G401 (cell line): Measurements from ENCODE around the gene HSF2. TPM values are rescaled to one million over a fixed set of nuclear protein-coding genes. Genes with fewer than 3 reads are reported as not detected.

Source experiments
- DNase-seq: peaks from one replicate; pipeline ENCODE4 v3.0.0-alpha.2; 2015; ENCODE audit warnings: low spot score
- in situ Hi-C: cut with HindIII; loops from 2 replicates; pipeline ENCODE4 v1.10.0; 2016; ENCODE audit warnings: low sequenced_read_pairs, mixed read lengths
- total RNA-seq: library from RNA; depleted of rRNA; stranded (reverse); fragments of >200 nt; shearing (Covaris generic); gene quantifications from 2 replicates; pipeline ENCODE4 v1.2.3, GENCODE V29; 2014; rRNA removed

HSF2 gene, protein sequence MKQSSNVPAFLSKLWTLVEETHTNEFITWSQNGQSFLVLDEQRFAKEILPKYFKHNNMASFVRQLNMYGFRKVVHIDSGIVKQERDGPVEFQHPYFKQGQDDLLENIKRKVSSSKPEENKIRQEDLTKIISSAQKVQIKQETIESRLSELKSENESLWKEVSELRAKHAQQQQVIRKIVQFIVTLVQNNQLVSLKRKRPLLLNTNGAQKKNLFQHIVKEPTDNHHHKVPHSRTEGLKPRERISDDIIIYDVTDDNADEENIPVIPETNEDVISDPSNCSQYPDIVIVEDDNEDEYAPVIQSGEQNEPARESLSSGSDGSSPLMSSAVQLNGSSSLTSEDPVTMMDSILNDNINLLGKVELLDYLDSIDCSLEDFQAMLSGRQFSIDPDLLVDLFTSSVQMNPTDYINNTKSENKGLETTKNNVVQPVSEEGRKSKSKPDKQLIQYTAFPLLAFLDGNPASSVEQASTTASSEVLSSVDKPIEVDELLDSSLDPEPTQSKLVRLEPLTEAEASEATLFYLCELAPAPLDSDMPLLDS
- total RNA-seq = 15.1 and 16.7 TPM in 2 replicates

DNA sequence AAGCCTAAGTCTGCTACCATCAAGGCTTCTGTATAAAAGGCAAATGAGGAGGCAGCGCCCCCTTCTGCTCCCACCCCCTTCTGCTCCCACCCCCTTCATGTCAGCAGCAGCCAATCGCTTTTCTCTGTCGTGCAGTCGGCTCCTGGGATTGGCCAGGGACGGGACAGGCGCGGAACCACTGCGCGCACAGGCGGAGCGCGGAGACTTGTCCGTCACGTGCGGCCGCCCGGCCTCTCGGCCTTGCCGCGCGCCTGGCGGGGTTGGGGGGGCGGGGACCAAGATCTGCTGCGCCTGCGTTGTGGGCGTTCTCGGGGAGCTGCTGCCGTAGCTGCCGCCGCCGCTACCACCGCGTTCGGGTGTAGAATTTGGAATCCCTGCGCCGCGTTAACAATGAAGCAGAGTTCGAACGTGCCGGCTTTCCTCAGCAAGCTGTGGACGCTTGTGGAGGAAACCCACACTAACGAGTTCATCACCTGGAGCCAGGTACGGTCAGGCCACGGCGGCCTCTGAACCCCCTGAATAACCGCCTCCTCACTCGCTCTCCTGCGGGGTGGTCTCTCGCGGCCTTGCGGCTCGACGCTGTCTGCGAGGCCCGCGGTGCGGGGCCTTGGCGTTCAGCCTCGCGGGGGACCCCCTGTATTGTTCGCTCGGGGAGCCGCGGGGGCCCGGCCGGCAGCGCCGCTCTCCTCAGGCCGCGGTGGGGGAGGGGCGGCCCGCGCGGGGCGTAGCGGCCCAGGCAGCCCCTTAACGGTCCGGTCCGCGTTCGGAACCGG is at the start of gene HSF2:
HSF2 (plus strand) TSS at position 305 of the 773 bp plus-strand sequence; CDS start at position 391, 86 bp downstream.
- DNase-seq = peak; percentile 98
- in situ Hi-C loops = no loop called here

DNA sequence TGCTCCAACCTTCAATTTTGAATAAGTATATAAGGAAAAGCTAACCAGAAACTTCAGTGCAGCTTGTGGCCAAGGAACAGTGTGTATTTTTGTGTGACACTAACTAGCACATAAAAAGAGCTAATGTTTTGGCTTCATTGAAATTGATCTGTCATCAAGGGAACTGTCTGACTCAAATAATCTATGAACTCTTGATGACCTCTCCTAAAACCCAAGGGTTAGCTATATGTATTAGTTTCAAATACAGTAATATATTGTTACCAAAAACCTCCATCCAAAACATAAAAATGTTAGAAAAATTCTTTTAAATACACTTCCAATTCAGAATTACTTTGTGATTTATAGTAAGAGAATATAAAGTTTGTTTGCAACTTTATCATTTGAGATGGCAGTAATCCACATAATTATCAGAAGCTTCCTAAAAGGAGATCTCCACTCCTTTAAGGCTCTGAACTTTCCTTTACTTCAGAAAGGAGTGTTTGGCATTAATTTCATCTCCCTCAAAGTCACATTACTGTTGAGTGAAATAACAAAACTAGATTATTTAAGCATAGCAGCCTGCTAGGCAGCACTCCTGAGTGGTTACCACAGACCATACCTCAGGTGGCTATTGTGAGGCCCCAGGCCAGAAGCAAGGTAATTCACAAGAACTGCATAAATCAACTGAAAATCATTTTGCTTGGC is 46.3 kb upstream of the HSF2 start:
- in situ Hi-C loops = no loop called here

DNA sequence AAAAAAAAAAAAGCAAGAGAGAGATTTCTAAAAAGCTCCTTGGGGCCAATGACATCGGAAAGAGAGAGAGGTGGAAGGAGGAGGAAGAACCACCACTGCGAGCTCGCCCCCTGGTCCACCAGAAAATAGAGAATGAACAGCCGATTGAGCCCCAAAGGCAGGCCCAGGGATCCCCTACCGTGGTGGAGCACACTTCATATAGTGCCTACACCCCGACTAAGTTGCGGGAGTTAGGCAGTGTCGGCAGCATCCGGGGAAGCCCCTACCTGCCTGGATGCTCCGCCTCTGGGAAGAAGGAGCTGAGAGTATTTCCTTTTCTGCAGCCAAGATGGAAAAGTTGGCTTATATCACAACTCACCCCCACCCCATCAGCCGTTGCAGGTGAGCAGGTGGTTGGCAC is 38.6 kb upstream of the HSF2 start:
- in situ Hi-C loops = no loop called here
- DNase-seq = no peak

More for the DNA sequence above, 46.3 kb upstream of the HSF2 start:
- DNase-seq = no peak

DNA sequence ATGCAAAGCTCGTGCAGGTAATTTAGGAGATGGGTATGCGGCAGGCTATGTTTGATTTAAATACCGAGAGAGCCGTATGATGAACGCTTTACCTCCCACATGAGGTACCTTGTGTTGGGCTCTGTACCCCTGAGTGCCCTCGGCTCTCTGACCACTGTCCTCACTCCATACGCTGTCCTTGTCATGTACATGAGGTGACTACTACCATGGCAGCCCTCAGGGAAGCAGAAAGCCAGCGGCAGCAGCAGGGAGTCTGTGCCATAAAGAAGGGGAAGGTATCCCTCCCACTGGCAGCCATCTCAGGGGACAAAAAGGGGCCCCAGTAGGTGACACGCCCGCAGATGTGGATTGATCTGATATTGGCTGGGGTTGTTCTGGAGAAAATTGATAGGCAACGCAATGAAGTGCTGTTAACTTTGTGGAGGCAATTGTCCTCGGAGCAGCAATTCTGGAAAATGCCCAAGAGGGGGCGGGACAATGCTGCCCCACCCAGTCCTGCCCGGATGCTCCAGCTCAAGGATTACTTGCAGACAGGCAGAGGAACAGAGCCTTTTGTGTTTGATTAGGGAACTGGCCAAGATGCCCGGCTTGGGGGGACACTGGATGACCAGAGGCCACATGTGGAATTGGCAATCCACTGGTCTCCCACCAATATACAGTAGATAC is 38.0 kb upstream of the HSF2 start:
- no peak for DNase-seq
- in situ Hi-C loops = no loop called here

DNA sequence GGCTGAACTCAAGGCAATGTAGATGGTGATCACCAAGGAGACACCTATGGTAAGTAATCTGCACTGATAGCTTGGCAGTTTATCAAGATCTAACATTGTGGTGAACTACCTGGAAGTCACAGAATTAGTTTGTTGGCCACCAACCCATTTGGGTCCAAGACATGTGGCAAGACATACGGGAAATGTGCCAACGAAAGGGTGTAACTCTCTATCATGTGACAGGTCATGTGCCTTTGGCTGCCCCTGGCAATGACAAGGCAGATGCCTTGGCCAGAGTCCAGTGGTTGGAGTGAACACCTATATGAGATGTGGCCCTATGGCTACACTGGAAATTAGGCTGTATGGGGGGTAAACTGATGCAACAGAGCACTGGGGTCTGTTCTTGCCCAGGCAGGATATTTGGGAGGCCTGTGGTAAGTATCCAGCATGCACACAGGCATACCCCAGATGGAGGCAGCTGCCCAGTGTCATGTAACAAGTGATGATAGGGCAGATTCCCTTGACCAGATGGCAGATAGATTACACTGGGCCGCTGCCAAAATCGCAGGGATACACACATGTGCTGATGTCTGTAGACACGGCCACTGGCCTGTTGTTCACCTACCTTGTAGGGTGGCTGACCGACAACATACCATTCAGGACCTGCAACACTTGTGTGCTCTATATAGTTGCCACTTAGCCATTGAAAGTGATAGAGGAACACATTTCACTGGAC is 35.5 kb upstream of the HSF2 start:
- in situ Hi-C loops = no loop called here
- DNase-seq = no peak

DNA sequence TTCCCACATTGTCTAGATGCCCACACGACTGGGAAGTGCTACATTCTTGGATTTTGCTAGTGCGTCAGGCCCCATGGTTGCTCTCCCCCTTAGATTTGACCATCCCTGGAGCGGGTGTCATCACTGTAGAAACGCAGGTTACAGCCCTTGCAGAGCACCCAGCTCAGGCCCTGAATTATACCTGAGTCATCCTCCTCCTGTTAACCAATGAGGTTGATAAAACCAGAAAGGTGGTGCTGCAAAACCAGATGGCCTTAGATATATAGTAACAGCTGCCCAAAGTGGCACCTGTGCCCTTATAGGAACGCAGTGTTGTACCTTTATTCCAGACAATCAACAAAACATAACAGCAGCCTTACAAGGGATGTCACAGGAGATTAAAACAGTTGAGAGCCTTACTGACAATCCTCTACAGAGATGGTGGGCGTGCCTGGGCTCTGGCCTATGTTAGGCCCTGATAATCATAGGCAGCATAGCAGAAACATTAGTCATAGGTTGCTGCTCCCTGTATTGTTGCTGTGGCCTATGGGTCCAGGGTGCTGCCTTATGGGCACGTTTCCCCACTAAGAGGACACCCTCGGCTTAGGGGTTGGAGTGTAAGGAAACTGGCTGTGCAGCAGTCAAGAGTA is 33.6 kb upstream of the HSF2 start:
- in situ Hi-C loops = no loop called here
- DNase-seq = no peak

DNA sequence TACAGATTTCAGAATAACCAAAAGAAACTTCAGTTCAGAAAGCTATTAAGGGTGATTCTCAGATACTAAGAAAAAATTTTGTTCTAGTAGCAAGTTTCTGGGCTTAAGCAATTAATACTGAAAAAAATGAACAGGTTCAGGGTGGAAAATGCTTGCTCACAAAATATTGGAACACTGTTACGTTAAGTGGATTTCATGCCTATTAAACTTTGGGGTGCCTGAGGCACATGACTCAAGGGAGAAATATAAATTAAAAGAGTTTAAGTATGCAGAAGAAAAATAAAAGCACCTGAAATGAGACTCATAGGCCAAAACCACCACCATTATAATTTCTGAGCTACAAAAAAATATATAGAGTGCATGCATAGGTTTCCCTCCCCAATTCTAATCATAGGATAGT is 32.3 kb upstream of the HSF2 start:
- no peak for DNase-seq
- in situ Hi-C loops = no loop called here

DNA sequence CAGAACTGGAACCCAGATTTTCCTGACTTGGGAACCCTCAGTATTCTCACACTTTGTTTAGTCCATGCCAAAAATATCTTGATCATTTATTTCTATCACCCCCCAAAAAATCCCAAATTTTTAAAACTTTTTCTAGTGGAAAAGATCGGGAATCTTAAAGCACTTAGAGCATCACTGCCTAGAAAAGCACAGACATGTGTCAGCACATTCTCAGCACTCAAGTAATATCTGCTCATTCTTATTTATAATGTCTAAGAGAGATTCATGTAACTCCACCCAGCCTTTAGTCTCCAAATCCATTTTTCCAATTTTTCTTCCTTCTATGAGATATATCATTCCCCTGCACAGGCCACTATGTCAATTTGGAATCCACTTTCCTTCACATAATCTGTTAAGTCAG is 29.9 kb upstream of the HSF2 start:
- in situ Hi-C loops = no loop called here
- DNase-seq = no peak

DNA sequence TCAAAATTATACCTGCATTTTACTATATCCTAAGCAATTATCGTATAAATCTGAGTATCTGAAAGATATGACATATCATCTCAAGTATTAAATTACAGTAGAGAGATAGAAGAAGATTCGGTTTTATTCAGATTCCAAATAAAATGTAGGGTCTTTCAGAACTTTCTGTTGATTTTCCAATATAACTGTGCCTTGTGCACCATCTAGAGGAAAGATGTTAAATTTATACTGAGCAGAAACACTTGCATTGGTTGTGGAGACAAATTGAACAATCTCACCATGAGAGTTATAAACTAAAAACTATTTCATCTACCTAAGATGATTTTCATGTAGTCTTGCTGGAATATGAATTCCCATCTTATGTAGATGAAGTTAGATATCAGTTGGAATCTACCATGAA is 26.8 kb upstream of the HSF2 start:
- in situ Hi-C loops = no loop called here
- peak; percentile 14 for DNase-seq

DNA sequence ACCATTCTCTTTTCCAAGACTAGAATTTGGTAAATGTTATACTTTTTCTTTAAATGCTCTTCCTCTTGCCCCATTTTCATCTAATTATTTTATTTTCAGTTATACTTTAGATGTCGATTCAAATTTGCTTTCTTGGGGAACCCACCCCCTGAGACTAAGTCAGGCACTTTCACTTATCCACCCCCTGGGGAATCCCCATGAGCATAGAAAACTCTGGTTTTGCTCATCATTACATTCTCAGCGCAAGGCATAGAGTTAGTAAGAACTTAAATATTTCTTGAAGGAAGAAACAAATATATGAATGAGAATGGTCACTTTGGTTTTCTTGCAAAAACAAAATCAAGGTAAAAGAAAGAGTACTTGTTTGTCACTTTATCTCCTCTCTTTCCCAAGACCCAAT is 25.1 kb upstream of the HSF2 start:
- no peak for DNase-seq
- in situ Hi-C loops = no loop called here

DNA sequence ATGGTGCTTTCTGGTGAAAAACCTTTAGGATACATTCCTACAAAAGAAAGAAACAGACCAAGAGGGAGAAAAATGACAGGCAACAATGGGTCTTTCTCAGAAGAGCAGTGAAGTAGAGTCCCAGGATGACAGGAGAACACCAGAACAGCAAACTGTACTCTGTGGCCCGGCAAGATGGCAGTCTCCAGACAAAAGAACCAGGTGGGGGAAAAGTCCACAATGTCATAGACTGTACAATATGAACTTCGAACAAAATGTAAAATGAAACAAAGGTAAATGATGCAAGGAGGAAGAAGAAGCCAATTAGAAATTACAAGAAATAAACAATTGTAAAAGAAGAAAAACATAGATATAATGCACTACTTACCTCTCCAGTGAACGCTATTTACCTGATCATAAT is 23.2 kb upstream of the HSF2 start:
- in situ Hi-C loops = no loop called here
- DNase-seq = no peak

DNA sequence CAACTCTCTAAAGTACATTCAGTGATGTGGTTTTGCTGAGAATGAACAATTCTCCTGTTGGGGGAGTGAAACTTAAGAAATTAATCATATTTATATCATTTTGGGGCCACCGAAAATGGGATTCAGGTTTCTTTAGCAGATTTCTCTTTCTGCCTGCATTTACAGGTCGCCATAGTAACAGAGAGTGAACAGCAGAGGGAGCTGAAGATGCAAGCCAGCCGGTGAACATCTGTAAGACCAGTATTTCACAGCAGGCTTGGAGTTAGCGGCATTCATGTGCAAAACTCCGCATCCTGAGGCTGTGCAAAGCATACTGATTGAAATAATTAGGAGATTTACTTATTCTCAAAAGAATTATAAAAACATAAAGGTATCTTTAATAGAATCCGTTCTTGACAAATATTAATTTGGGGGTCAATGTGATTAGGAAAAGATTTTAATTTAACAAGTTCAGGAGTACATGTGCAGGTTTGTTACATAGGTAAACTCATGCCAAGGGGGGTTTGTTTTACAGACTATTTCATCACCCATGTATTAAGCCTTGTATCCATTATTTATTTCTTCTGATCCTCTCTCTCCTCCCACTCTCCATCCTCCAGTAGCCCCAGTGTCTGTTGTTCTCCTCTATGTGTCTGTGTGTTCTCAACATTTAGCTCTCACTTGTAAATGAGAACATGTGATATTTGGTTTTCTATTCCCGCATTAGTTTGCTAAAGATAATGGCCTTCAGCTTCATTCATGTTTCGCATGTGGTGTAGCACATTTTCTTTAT is 17.8 kb upstream of the HSF2 start:
- DNase-seq = peak; percentile 30
- in situ Hi-C loops = no loop called here

DNA sequence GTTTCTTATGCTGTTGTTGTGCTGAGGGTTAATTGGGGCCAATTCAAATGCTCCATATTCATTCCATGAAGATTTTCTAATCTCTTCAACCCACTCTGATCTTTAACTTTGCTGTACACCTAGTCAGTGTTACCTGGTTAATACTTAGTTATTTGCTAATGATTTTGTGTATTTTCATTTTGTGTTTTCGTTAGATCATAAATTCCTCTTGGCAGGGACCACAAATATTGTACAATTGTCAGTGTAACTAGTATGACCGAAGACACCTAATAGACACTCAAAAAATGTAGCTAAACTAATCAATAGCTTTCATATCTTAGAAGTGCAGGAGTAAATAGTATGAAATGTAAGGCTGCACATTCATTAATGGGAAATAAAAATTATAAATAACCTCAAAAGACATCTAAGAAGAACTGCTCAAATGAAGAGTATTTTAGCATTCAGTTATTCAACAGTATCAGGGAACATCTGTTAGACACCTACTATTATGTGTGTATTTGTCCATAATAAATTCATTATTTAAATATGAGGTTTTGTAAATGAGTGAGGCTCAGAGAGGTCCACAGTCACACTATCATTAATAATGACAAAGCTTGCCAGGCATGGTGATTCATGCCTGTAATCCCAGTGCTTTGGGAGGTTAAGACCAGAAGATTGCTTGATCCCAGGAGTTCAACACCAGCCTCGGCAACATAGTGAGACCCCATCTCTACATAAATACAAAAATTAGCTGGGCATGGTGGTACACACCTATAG is 13.4 kb upstream of the HSF2 start:
- in situ Hi-C loops = no loop called here
- DNase-seq = no peak

DNA sequence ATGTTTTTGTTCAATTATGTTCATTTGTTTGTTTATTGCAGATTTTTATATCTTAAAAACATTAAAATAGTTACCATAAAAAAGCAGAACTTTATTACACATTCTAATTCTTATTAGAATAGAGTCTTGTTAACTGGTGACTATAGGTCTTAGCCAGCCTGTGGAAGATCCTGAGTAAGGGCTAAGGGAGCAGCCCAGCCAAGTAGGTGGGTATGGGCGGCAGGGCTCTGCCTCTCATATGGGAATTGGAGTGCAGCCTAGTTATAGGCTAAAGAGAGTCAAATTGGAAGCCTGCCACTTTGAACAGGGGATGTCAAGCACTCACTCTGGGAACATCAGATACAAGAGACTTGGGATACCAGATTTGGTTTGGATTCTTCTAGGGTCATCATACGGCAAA is 10.5 kb upstream of the HSF2 start:
- DNase-seq = no peak
- in situ Hi-C loops = no loop called here

DNA sequence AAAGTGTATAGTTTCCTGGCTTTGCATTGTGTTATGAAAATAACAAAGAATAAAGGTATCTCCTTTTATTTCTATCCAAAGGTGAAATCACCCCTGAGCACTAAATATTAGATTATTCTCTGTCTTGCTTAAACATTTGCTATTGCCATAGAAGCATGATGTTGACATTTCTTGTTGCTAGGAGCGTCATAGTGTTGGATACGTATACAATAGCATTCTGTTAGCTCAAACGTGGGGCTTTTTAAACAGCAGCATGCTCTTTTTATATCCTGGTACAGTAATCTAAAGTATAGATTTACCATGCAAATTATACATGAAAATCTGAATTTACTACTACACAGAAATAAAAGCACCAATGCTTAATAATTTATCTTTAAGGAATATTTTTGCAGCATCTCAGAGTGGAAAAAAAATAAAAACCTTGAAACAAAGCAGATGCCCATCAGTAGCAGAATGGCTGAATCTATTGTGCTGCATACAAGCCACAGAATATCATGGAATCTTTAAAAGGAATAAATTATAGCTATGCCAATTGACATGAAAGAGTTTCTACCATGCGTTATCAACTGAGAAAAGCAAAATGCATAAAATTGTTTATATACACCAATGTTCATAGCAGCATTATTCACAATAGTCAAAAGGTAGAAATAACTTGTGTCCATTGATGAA is 9.6 kb upstream of the HSF2 start:
- no peak for DNase-seq
- in situ Hi-C loops = no loop called here

DNA sequence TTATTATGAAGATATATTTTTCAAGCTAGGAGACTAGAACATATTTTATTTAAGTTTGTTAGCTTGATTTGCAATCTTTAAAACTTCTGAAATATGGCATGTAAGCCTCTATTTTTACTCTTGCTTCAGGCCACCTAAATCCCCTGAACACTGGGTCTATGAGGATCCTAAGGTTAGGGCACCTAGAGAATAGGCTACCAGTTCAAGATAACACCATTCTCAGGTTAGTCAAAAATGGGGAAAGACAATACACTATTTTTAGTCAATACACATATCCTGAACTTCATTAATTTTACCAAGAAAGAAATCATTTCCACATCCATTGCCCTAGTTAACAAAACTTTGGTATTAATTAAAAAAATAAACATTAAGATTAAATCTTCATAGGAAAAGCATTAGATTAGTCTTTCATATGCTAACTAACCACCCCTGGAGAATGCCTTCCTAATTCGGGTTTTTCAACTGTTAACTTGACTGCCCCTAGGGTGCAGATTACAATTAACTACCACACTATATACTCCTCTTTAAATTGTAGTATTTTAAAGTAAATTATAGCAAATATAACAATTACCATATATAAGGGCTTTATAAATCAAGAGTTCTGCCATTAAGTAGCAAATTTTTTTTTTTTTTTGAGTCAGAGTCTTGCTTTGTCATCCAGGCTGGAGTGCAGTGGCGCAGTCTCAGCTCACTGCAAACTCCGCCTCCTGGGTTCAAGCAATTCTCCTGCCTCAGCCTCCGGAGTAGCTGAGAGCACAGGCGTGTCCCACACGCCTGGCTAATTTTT is 6.7 kb upstream of the HSF2 start:
- in situ Hi-C loops = no loop called here
- no peak for DNase-seq
